Measurements from ENCODE around the gene C2CD4C.

- TF ChIP-seq CTCF (IDR thresholded peaks at IDR 0.05) (no peak), ZFX (IDR thresholded peaks at IDR 0.05; ENCODE audit: borderline replicate concordance) (no peak)
These were observed 47.1 kb upstream of the C2CD4C start for GRCh38 chr19:455851-456546.
